Ishikawa (cell line): Measurements from ENCODE around the gene ATP2A3.

Experiments
- CEBPB ChIP-seq: IDR thresholded peaks from 2 replicates; pipeline ENCODE4 v1.6.1; 2012
- CREB1 ChIP-seq: IDR thresholded peaks from 2 replicates; pipeline ENCODE4 v1.6.1; 2012; ENCODE audit warnings: low read depth
- EGR1 ChIP-seq: IDR thresholded peaks from 2 replicates; pipeline ENCODE4 v1.6.1; 2012
- EP300 ChIP-seq: IDR thresholded peaks from 2 replicates; pipeline ENCODE4 v1.6.1; 2012; ENCODE audit warnings: borderline replicate concordance
- FOXM1 ChIP-seq: IDR thresholded peaks from 2 replicates; pipeline ENCODE4 v1.6.1; 2012; ENCODE audit warnings: low read depth, borderline replicate concordance
- NFIC ChIP-seq: IDR thresholded peaks from 2 replicates; pipeline ENCODE4 v1.6.1; 2012
- RAD21 ChIP-seq: IDR thresholded peaks from 2 replicates; pipeline ENCODE4 v1.6.1; 2012; ENCODE audit warnings: low read depth
- TAF1 ChIP-seq: IDR thresholded peaks from 2 replicates; pipeline ENCODE4 v1.6.1; 2012; ENCODE audit warnings: low read depth, mild to moderate bottlenecking
- TCF12 ChIP-seq: IDR thresholded peaks from 2 replicates; pipeline ENCODE4 v1.6.1; 2012; ENCODE audit warnings: low read depth
- TEAD4 ChIP-seq: IDR thresholded peaks from 2 replicates; pipeline ENCODE4 v1.6.1; 2012
- YY1 ChIP-seq: IDR thresholded peaks from 2 replicates; pipeline ENCODE4 v1.6.1; 2012; ENCODE audit warnings: low read depth
- ZBTB7A ChIP-seq: IDR thresholded peaks from 2 replicates; pipeline ENCODE4 v1.6.1; 2012; ENCODE audit warnings: low read depth
- TF ChIP-seq, protein P1 (sequence below): IDR thresholded peaks from 2 replicates; pipeline ENCODE4 v1.6.1; 2012
- TF ChIP-seq, protein P2 (sequence below): IDR thresholded peaks from 2 replicates; pipeline ENCODE4 v1.6.1; 2012; ENCODE audit warnings: low read depth, mild to moderate bottlenecking
- TF ChIP-seq, protein P3 (sequence below): IDR thresholded peaks from 2 replicates; pipeline ENCODE4 v1.6.1; 2012

Gene ATP2A3

DNA sequence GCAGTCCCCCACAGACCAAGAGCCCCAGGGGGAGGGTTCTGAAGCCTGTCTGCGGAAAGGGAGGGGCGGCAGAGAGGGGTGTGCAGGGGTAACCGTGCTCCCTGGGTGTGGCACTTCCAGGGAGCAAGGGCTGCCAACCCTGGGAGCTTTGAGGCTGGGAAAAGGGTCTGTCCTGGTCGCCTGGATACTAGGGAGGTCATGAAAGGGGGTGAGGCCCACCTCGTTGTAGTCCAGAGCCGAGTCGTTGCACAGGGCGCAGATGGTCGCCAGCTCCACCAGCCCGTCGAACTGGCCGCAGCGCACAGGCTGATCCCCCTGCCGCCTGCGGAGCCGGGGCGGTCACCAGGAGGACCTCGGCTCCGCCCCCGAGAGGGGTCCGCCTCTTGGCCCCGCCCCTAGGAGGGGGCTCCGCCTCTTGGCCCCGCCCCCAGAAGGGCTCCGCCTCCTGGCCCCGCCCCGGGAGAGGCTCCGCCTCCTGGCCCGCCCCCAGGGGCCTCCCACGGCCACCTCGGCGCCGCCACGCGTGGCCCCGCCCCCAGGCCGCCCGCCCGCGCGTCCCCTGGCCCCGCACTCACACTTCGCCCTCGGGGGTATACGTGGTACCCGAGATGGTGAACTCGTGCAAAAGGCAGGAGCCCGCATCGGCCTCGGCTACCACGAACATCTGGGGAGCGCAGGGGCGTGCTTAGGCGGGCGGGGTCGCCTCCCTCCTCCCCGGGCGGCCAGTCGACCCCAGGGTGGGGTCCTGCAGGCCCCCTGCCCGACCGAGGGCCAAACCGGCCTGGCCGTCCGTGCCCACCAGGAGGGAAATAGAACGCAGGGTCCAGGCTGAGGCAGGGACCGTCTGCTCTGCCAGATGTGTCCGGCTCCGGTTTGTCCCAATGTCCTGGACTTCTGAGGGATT lies 19.5 kb downstream of the ATP2A3 start:
- TF ChIP-seq, protein P1, sequence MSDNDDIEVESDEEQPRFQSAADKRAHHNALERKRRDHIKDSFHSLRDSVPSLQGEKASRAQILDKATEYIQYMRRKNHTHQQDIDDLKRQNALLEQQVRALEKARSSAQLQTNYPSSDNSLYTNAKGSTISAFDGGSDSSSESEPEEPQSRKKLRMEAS, result peak; percentile 64; the same call in 1 of the 2 replicates
- no peak; the same call in 1 of the 2 replicates for TF ChIP-seq EGR1
- no peak for TF ChIP-seq TEAD4
- peak; percentile 46; the same call in 1 of the 2 replicates for TF ChIP-seq TAF1
- TF ChIP-seq, protein P2, sequence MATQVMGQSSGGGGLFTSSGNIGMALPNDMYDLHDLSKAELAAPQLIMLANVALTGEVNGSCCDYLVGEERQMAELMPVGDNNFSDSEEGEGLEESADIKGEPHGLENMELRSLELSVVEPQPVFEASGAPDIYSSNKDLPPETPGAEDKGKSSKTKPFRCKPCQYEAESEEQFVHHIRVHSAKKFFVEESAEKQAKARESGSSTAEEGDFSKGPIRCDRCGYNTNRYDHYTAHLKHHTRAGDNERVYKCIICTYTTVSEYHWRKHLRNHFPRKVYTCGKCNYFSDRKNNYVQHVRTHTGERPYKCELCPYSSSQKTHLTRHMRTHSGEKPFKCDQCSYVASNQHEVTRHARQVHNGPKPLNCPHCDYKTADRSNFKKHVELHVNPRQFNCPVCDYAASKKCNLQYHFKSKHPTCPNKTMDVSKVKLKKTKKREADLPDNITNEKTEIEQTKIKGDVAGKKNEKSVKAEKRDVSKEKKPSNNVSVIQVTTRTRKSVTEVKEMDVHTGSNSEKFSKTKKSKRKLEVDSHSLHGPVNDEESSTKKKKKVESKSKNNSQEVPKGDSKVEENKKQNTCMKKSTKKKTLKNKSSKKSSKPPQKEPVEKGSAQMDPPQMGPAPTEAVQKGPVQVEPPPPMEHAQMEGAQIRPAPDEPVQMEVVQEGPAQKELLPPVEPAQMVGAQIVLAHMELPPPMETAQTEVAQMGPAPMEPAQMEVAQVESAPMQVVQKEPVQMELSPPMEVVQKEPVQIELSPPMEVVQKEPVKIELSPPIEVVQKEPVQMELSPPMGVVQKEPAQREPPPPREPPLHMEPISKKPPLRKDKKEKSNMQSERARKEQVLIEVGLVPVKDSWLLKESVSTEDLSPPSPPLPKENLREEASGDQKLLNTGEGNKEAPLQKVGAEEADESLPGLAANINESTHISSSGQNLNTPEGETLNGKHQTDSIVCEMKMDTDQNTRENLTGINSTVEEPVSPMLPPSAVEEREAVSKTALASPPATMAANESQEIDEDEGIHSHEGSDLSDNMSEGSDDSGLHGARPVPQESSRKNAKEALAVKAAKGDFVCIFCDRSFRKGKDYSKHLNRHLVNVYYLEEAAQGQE, result no peak
- TF ChIP-seq FOXM1, result no peak
- TF ChIP-seq TCF12, result no peak
- no peak for TF ChIP-seq EP300
- no peak for TF ChIP-seq NFIC
- peak; percentile 96 for TF ChIP-seq ZBTB7A
- no peak for TF ChIP-seq YY1
- TF ChIP-seq RAD21, result no peak
- TF ChIP-seq CREB1, result no peak
- TF ChIP-seq, protein P3, sequence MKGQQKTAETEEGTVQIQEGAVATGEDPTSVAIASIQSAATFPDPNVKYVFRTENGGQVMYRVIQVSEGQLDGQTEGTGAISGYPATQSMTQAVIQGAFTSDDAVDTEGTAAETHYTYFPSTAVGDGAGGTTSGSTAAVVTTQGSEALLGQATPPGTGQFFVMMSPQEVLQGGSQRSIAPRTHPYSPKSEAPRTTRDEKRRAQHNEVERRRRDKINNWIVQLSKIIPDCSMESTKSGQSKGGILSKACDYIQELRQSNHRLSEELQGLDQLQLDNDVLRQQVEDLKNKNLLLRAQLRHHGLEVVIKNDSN, result no peak
- TF ChIP-seq CEBPB, result no peak

DNA sequence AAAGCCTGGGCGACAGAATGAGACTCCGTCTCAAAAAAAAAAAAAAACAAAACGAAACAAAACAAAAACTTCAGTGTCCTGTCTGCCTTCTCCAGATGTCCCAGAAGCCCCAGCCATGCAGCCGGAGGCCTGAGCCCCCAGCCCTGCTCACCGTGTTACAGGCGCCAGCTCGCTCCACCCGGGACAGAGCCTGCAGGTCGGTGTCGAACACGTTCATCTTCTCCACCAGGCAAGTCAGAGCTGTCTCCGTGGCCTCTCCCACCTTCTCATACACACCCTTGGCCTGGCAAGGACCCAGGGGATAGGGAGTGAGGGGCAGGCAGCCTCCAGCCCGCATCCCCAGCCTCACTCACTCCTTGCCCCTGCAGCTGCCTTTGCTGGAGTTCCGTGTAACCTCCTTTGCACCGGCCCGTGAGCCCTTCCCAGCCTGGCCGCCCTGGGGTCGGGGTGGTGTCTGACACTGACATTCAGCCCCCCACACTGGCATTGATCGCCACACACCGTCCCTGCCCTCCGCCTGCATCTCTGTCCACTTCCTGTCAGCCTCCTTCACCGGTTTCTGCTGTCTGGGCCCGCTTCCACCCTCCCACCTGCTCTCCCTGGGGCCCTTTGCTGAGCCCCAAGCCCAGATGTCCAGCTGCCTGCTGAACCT lies 20.9 kb downstream of the ATP2A3 start:
- TF ChIP-seq CEBPB, result no peak
- TF ChIP-seq, protein P1, result no peak
- TF ChIP-seq, protein P3, result no peak
- no peak for TF ChIP-seq EGR1
- no peak for TF ChIP-seq ZBTB7A
- TF ChIP-seq NFIC, result no peak
- TF ChIP-seq EP300, result no peak
- no peak for TF ChIP-seq RAD21
- TF ChIP-seq FOXM1, result no peak
- no peak for TF ChIP-seq TAF1
- TF ChIP-seq TCF12, result no peak
- no peak for TF ChIP-seq YY1
- TF ChIP-seq TEAD4, result no peak
- TF ChIP-seq, protein P2, result no peak

DNA sequence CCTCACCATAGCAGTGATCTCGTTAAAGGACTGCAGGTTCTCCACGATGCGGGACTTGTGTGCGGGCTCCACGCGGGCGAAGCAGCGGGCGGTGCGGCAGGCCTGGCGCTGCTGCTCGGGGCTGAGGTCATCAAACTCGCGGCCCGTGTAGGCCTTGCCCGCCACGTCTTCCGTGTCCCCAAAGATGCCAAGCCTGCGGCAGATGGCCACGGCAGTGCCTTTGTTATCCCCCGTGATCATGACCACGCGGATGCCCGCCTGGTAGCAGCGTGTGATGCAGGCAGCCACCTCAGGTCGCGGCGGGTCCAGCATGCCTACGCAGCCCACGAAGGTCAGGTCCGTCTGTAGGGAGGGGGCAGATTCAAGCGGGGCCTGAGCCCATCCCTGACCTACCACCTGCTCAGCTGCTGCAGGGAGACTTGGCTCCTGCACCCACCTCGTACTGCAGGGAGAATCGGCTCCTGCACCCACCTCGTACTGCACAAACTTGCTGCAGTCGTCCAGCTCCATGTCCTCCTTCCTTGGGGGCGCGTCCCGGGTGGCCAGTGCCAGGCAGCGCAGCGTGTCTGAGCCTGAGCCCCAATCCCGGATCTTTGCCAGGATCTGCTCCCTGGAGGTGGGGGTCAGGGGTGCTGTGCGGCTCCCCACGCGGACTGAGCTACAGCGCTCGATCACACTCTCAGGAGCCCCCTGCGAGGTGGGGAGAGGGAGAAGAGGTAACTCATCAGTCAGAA lies 23.1 kb downstream of the ATP2A3 start:
- no peak for TF ChIP-seq FOXM1
- TF ChIP-seq, protein P1, result no peak
- TF ChIP-seq, protein P2, result no peak
- TF ChIP-seq, protein P3, result no peak
- no peak for TF ChIP-seq CEBPB
- no peak for TF ChIP-seq EGR1
- no peak for TF ChIP-seq YY1
- no peak for TF ChIP-seq RAD21
- no peak for TF ChIP-seq CREB1
- no peak for TF ChIP-seq TAF1
- no peak for TF ChIP-seq TEAD4
- no peak for TF ChIP-seq TCF12
- TF ChIP-seq EP300, result no peak
- no peak for TF ChIP-seq ZBTB7A
- TF ChIP-seq NFIC, result no peak
